ENCODE data around the gene TADA3. TPM values are rescaled to one million over a fixed set of nuclear protein-coding genes. Genes with fewer than 3 reads are reported as not detected.

The TADA3 gene
- total and polyA plus RNA-seq, 9 of the 15 experiments (the other 6 are each of a cell fraction or from before 2014, with no cell fraction given) = 4.1 to 110 (median 74.8) TPM

GRCh38 chr3:9770276-9770812 is 21.9 kb downstream of the TADA3 start (continued):
- TF ChIP-seq, protein P1, sequence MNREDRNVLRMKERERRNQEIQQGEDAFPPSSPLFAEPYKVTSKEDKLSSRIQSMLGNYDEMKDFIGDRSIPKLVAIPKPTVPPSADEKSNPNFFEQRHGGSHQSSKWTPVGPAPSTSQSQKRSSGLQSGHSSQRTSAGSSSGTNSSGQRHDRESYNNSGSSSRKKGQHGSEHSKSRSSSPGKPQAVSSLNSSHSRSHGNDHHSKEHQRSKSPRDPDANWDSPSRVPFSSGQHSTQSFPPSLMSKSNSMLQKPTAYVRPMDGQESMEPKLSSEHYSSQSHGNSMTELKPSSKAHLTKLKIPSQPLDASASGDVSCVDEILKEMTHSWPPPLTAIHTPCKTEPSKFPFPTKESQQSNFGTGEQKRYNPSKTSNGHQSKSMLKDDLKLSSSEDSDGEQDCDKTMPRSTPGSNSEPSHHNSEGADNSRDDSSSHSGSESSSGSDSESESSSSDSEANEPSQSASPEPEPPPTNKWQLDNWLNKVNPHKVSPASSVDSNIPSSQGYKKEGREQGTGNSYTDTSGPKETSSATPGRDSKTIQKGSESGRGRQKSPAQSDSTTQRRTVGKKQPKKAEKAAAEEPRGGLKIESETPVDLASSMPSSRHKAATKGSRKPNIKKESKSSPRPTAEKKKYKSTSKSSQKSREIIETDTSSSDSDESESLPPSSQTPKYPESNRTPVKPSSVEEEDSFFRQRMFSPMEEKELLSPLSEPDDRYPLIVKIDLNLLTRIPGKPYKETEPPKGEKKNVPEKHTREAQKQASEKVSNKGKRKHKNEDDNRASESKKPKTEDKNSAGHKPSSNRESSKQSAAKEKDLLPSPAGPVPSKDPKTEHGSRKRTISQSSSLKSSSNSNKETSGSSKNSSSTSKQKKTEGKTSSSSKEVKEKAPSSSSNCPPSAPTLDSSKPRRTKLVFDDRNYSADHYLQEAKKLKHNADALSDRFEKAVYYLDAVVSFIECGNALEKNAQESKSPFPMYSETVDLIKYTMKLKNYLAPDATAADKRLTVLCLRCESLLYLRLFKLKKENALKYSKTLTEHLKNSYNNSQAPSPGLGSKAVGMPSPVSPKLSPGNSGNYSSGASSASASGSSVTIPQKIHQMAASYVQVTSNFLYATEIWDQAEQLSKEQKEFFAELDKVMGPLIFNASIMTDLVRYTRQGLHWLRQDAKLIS (CRISPR knock-in tag; IDR thresholded peaks at IDR 0.05) = no peak
- TF ChIP-seq ZNF699 (CRISPR knock-in tag; IDR thresholded peaks at IDR 0.05; ENCODE audit: insufficient replicate concordance) = no peak
- no peak for TF ChIP-seq FOSL1 (tag; conservative IDR thresholded peaks at IDR 0.05)
- TF ChIP-seq POLR2G (IDR thresholded peaks at IDR 0.05; ENCODE audit: low read depth, low read length) = no peak
- TF ChIP-seq ZNF589 (CRISPR knock-in tag; IDR thresholded peaks at IDR 0.05; ENCODE audit: low read depth) = no peak
- peak; percentile 25; the same call in 1 of the 2 replicates for TF ChIP-seq PHF21A (IDR thresholded peaks at IDR 0.05; ENCODE audit: borderline replicate concordance, low read depth)
- TF ChIP-seq PML (IDR thresholded peaks at IDR 0.05; ENCODE audit: low read length) = no peak
- no peak for TF ChIP-seq CBX5 (IDR thresholded peaks at IDR 0.05; ENCODE audit: borderline replicate concordance, low read depth)
- peak; percentile 69 for TF ChIP-seq CBFA2T2 (conservative IDR thresholded peaks at IDR 0.05)
- TF ChIP-seq NCOR1 (IDR thresholded peaks at IDR 0.05) = no peak
- no peak for TF ChIP-seq TSC22D4 (tag; IDR thresholded peaks at IDR 0.05)
- no peak for TF ChIP-seq CHD1 (IDR thresholded peaks at IDR 0.05; ENCODE audit: low read length)
- no peak for TF ChIP-seq ETS1 (conservative IDR thresholded peaks at IDR 0.05; ENCODE audit: control insufficient read depth, low read depth, low read length)
- TF ChIP-seq, protein P2, sequence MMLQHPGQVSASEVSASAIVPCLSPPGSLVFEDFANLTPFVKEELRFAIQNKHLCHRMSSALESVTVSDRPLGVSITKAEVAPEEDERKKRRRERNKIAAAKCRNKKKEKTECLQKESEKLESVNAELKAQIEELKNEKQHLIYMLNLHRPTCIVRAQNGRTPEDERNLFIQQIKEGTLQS (IDR thresholded peaks at IDR 0.05) = no peak
- TF ChIP-seq, protein P2 (CRISPR knock-in tag; conservative IDR thresholded peaks at IDR 0.05) = no peak
- TF ChIP-seq POLR2AphosphoS2 (IDR thresholded peaks at IDR 0.05; ENCODE audit: low read length) = no peak
- no peak for TF ChIP-seq TAF7 (tag; IDR thresholded peaks at IDR 0.05)
- TF ChIP-seq CCNT2 (IDR thresholded peaks at IDR 0.05; ENCODE audit: borderline replicate concordance, extremely low read depth, insufficient read length, low read depth, low read length) = no peak
- TF ChIP-seq ARNT (IDR thresholded peaks at IDR 0.05) = no peak
- TF ChIP-seq HDAC2 (IDR thresholded peaks at IDR 0.05) = peak; percentile 29; the same call in 1 of the 2 replicates
- TF ChIP-seq E2F5 (CRISPR knock-in tag; IDR thresholded peaks at IDR 0.05) = no peak
- TF ChIP-seq FIP1L1 (IDR thresholded peaks at IDR 0.05; ENCODE audit: low read depth, low read length, poor library complexity, severe bottlenecking) = no peak

Data from K562 (cell line).